Heart left ventricle (tissue), 16 donors: ENCODE results near the gene UPP1. TPM values are rescaled to one million over a fixed set of nuclear protein-coding genes. Genes with fewer than 3 reads are reported as not detected.

Experiments used
- ATAC-seq, 4 donors: fragments of 200-7000 bp; cut with Tn5 transposase; one replicate each; pipeline ENCODE4 v1.9.1; 2020 to 2022; ENCODE audit warnings: moderate library complexity in 4 of 4, mild to moderate bottlenecking in 3 of 4, moderate number of reproducible peaks in 1 of 4
- DNase-seq, 5 donors: peaks; one replicate each; pipeline ENCODE4 v3.0.0-alpha.2; 2020
- H3K27ac ChIP-seq, 12 donors: fragments of 200-600 bp; sonication (generic) in 4 of 12; one replicate each; pipeline versions ENCODE4 v1.5.0 to v1.8.0; 2016 to 2022; ENCODE audit warnings: mild to moderate bottlenecking in 2 of 12
- H3K27me3 ChIP-seq, 9 donors: fragments of 200-600 bp; sonication (generic) in 2 of 9; one replicate each; pipeline versions ENCODE4 v1.5.1 to v1.8.0; 2016 to 2022; ENCODE audit warnings: mild to moderate bottlenecking in 3 of 9
- H3K36me3 ChIP-seq, 9 donors: fragments of 200-600 bp; sonication (generic) in 2 of 9; one replicate each; pipeline versions ENCODE4 v1.5.0 to v1.8.0; 2018 to 2022; ENCODE audit warnings: mild to moderate bottlenecking in 2 of 9
- H3K4me1 ChIP-seq, 12 donors: fragments of 200-600 bp; sonication (generic) in 4 of 12; one replicate each; pipeline versions ENCODE4 v1.5.0 to v1.8.0; 2016 to 2022; ENCODE audit warnings: mild to moderate bottlenecking in 3 of 12
- H3K4me3 ChIP-seq, 12 donors: fragments of 200-600 bp; sonication (generic) in 4 of 12; one replicate each; pipeline versions ENCODE4 v1.5.0 to v1.8.0; 2017 to 2022; ENCODE audit warnings: mild to moderate bottlenecking in 9 of 12, moderate library complexity in 4 of 12
- H3K9me3 ChIP-seq, 12 donors: fragments of 200-600 bp; sonication (generic) in 4 of 12; one replicate each; pipeline versions ENCODE4 v1.5.0 to v1.8.0; 2016 to 2022; ENCODE audit warnings: mild to moderate bottlenecking in 1 of 12
- POLR2A ChIP-seq, 2 donors: fragments of 450-650 bp; IDR thresholded peaks; one replicate each; pipeline ENCODE4 v1.6.1; 2017; ENCODE audit warnings: antibody characterized with exemption in 2 of 2, mild to moderate bottlenecking in 2 of 2, moderate library complexity in 2 of 2
- WGBS, 4 donors: extraction: QIAGEN DNeasy Blood & Tissue Kit in 2 of 4; methylation state at CpG; one replicate each; pipeline versions ENCODE4 v1.1.5 to v1.1.7; 2013 to 2018; 5-methylcytosine and 5-hydroxymethylcytosine counted together
- intact Hi-C, 10 donors: fragments of 100-400 bp; cut with DNase I; formaldehyde crosslinking; loops; one replicate each; pipeline versions ENCODE4 v1.11.1 to v1.14.2; 2022
- polyA plus RNA-seq, 2 donors: library from polyadenylated mRNA; stranded (reverse); fragments of 200-250 nt; gene quantifications; one replicate each; pipeline ENCODE4 v1.2.3, GENCODE V29; 2013
- total RNA-seq, 9 donors: library from RNA; depleted of rRNA in 2 of 9; stranded (reverse); fragments of >200 nt in 2 of 9; fragmentation: NEBNext Ultra II Directional in 3 of 9; extraction: Animal tissue kit (Norgen Biotek cat#: 25700) in 3 of 9; gene quantifications; one replicate each; pipeline versions ENCODE4 v1.1.0 to v1.2.4, GENCODE V29; 2016 to 2023
- TF ChIP-seq, protein P1 (sequence below), 12 donors: fragments of 200-600 bp; sonication (generic) in 4 of 12; IDR thresholded peaks; one replicate each; pipeline versions ENCODE4 v1.5.0 to v1.8.0; 2018 to 2022; ENCODE audit warnings: antibody characterized with exemption in 12 of 12, mild to moderate bottlenecking in 5 of 12
- donor health status: ischemic (EF 13 %, LVEDD 7.1; RV severe dilation, severe dysfunction).
- donor health status: healthy with polysubstance abuse.
- donor health status: DM: no; HTN: yes; CAD: no.
- donor health status: DM: no; HTN: no; CAD: no.
- donor health status: ischemic (EF 25% LVEDD 6.9; RV normal size, moderate dysfunction).
- donor health status: ischemic (EF 25% LVEDD 5.7; RV mildly dilated, moderate dysfunction).
- donor health status: healthy.
- donor health status: DM: yes; HTN: yes; CAD: no.
- donor health status: ischemic (EF 35%, LVEDD 5.7; RV mildly dilated, moderate dysfunction).
- donor health status: nonischemic (EF 11% LVEDD 7.7; RV severe dilation, severe dysfunction).
- donor health status: DM: yes; HTN: yes; CAD: no.
- donor health status: PGD.
- donor health status: ischemic (EF 29% LVEDD 5.4; RV normal size, mild dysfunction).
- donor health status: nonischemic (EF 23%, LVEDD 6.1; RV moderate dilation, normal function).

Gene UPP1
- total and polyA plus RNA-seq, 11 donors = 5.8 to 33.2 (median 18.8) TPM

DNA sequence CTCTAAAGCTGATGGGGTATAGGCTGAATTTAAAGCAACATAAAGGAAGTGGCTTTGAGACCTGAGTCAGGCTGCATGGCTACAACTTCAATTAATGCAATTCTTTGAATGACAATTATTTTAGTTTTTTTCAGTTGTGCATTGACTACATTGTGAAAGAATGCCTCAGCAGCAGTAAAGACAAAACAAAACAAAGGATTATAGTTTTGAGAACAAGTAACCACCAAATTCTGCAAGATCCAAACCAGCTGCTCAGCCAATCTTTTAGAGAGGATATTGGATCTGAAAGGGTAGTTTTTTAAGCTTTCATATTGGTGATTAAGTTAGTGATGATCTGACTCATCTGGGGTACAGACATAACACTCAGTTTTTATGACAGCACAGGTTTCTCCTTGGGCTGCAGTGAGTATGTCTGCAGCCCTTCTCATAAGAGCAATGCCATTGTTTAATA lies 41.6 kb downstream of the UPP1 start:
- Histone ChIP-seq H3K36me3 (no peaks in the 10 kb centered on the region), H3K27ac (no peak overlapping the region), H3K4me1 (no peaks in the 10 kb centered on the region), H3K4me3 (no peak overlapping the region), H3K9me3 (peaks cover 0 to 12% (median 0%) of the 10 kb centered on the region in 12 donors), H3K27me3 (no peaks in the 10 kb centered on the region)
- ATAC-seq = no peak
- TF ChIP-seq, protein P1, sequence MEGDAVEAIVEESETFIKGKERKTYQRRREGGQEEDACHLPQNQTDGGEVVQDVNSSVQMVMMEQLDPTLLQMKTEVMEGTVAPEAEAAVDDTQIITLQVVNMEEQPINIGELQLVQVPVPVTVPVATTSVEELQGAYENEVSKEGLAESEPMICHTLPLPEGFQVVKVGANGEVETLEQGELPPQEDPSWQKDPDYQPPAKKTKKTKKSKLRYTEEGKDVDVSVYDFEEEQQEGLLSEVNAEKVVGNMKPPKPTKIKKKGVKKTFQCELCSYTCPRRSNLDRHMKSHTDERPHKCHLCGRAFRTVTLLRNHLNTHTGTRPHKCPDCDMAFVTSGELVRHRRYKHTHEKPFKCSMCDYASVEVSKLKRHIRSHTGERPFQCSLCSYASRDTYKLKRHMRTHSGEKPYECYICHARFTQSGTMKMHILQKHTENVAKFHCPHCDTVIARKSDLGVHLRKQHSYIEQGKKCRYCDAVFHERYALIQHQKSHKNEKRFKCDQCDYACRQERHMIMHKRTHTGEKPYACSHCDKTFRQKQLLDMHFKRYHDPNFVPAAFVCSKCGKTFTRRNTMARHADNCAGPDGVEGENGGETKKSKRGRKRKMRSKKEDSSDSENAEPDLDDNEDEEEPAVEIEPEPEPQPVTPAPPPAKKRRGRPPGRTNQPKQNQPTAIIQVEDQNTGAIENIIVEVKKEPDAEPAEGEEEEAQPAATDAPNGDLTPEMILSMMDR (IDR thresholded peaks at IDR 0.05) = no peak
- no peak for TF ChIP-seq POLR2A (IDR thresholded peaks at IDR 0.05)
- intact Hi-C loops = no loop called here
- no peak for DNase-seq

DNA sequence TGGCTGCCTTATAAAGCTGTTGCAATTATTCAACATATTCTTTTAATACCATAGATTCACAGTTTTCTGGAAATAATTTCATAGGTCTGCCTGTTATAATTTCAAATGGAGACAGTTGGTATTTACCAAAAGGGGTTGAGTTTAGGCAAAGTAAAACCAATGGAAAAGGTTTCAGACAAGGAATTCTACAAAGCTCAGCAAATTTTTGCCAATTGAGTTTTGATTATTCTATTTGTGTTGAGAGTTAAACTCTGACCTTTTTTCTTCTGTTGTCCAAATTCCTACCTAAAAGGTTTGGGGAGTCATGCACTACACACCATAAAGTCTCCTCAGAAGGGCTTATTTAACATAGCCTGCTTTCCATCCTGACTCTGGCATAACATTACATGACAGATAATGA lies 43.7 kb downstream of the UPP1 start:
- Histone ChIP-seq H3K27ac (no peak overlapping the region), H3K36me3 (no peaks in the 10 kb centered on the region), H3K27me3 (no peaks in the 10 kb centered on the region), H3K4me1 (no peaks in the 10 kb centered on the region), H3K4me3 (no peak overlapping the region), H3K9me3 (no peaks in the 10 kb centered on the region)
- intact Hi-C loops = no loop called here
- DNase-seq = no peak
- no peak for TF ChIP-seq POLR2A (IDR thresholded peaks at IDR 0.05)
- TF ChIP-seq, protein P1 (IDR thresholded peaks at IDR 0.05) = no peak
- no peak for ATAC-seq

DNA sequence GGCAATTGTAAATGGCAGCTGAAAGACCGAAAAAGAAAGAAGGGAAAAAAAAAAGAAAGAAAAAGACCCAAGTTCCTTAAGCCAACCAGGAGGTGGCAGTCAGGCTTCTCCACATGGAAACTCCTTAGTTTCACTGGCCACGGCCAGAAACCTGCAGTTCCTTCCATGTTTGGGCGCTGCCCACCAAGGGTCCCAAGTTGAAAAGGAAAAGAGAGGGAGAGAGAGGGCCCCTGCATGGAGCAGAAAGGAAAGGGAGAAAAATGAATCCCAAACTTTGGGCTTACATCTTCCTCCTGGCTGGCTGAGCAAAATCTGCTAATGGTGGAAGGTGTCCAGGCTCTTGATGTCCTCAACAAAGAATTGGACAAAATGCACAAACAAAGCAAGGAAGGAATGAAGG lies 50.4 kb downstream of the UPP1 start:
- no peak for TF ChIP-seq POLR2A (IDR thresholded peaks at IDR 0.05)
- TF ChIP-seq, protein P1 (IDR thresholded peaks at IDR 0.05) = peak in 2 of 12 donors; percentile 16 to 19
- WGBS, 4 donors = 67 to 72% (median 71%) methylated on average over 3 of the region's 3 CpGs
- ATAC-seq (no peak), DNase-seq (no peak)
- Histone ChIP-seq H3K27ac (no peak overlapping the region), H3K4me1 (peaks cover 0 to 8% (median 0%) of the 10 kb centered on the region in 12 donors), H3K36me3 (no peaks in the 10 kb centered on the region), H3K27me3 (no peaks in the 10 kb centered on the region), H3K4me3 (no peak overlapping the region), H3K9me3 (peaks cover 0 to 5% (median 0%) of the 10 kb centered on the region in 12 donors)
- intact Hi-C loops = no loop called here

DNA sequence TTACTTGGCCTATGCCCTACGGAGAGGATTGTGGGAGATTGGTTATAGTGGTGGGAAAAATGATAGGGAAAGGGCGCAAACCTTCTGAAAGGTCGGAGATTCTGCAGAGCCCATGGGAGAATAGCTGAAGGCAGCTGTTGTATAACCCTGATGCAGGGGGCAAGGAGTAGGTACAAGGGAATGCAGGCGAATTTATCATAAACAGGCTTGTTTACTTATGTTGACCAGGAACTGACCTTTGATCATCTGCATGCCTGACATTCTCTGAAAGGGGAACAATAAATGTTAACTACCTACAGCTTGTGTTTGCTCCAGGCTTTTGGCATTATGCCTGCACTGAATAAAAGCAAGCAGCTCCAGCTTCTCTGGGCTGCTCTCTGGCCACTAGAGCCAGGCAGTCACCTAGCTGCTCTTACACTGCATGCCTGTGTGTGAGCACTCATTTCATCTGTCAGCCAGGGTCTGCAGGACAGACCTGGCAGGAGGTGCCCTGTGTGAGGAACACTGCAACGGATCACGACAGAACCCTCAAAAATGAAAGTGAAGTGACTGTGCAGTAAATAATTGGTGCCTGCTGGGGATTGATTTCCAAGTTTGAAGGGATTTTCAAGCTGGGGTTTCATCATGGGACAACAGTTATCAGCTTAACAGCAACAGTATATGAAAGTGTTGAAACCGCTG lies 51.1 kb downstream of the UPP1 start:
- WGBS, 4 donors = 71 to 79% (median 76%) methylated on average over 7 of the region's 7 CpGs
- intact Hi-C loops = no loop called here
- no peak for ATAC-seq
- no peak for DNase-seq
- H3K27ac ChIP-seq = no peak overlapping the region
- no peaks in the 10 kb centered on the region for H3K27me3 ChIP-seq
- no peak for TF ChIP-seq POLR2A (IDR thresholded peaks at IDR 0.05)
- peak overlapping the region in 1 of 12 donors; percentile 28 for H3K4me3 ChIP-seq
- H3K36me3 ChIP-seq = no peaks in the 10 kb centered on the region
- peaks cover 0 to 8% (median 0%) of the 10 kb centered on the region in 12 donors for H3K4me1 ChIP-seq
- peaks cover 0 to 5% (median 0%) of the 10 kb centered on the region in 12 donors for H3K9me3 ChIP-seq

DNA sequence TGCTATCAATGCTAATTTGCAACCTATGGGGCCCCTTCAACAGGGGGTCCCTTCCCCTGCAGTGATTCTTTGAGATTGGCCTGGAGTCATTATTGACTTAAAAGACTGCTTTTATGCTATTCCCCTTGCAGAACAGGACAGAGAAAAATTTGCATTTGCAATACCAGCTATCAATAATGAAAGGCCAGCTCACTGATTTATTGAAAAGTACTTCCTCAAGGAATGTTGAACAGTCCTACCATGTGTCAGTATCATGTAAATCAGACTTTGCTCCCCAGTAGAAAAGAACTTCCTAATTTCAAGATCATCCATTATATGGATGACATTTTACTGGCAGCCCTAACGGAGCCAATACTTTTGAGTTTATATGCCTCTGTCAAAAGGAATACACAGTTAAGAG lies 52.5 kb downstream of the UPP1 start:
- Histone ChIP-seq H3K27me3 (peaks cover 0 to 3% (median 0%) of the 10 kb centered on the region in 9 donors), H3K4me3 (no peak overlapping the region), H3K27ac (no peak overlapping the region), H3K36me3 (no peaks in the 10 kb centered on the region), H3K4me1 (peaks cover 0 to 8% (median 0%) of the 10 kb centered on the region in 12 donors), H3K9me3 (peaks cover 0 to 5% (median 0%) of the 10 kb centered on the region in 12 donors)
- DNase-seq (no peak), ATAC-seq (no peak)
- 75 to 93% (median 83%) methylated on average over 1 of the region's 1 CpG for WGBS, 4 donors
- intact Hi-C loops = no loop called here
- TF ChIP-seq, protein P1 (IDR thresholded peaks at IDR 0.05) = no peak
- no peak for TF ChIP-seq POLR2A (IDR thresholded peaks at IDR 0.05)
